IMR-90 (cell line): ENCODE measurements around the gene PLA2G3. TPM values are rescaled to one million over a fixed set of nuclear protein-coding genes. Genes with fewer than 3 reads are reported as not detected.

Source experiments
- ATAC-seq: fragments of 200-7000 bp; cut with Tn5 transposase; 2 replicates; pipeline ENCODE4 v1.9.1; 2020; ENCODE audit warnings: low read depth, mild to moderate bottlenecking, moderate library complexity
- BruUV-seq: library from RNA; stranded (reverse); fragments of 400-500 nt; replicated peaks from 2 replicates; lab custom pipeline; 2021; lab: Mats Ljungman, UMichigan
- CTCF ChIA-PET: fragments of 300-600 bp; formaldehyde crosslinking; extraction: SDS; loops from one replicate; lab custom pipeline; 2021; ENCODE audit warnings: antibody characterized with exemption; lab: Yijun Ruan, JAX
- POLR2A ChIA-PET: fragments of 300-600 bp; sonication (Branson Sonifier 250); formaldehyde crosslinking; loops from one replicate; lab custom pipeline; 2022; ENCODE audit warnings: antibody characterized with exemption; ENCODE audit not compliant: unreplicated experiment; lab: Charles Lee
- DNase-seq: peaks from one replicate; pipeline ENCODE4 v3.0.0; 2013
- H2AFZ ChIP-seq: replicated peaks from 2 replicates; pipeline ENCODE3; 2013; ENCODE audit warnings: low read length, mild to moderate bottlenecking; ENCODE audit not compliant: poor library complexity
- H2AK5ac ChIP-seq: 2 replicates; pipeline ENCODE4 v1.6.1; 2013; ENCODE audit warnings: low read depth, low read length, inconsistent platforms
- H2AK9ac ChIP-seq: replicated peaks from 2 replicates; pipeline ENCODE3; 2013; ENCODE audit warnings: mild to moderate bottlenecking, low read depth, low read length, moderate library complexity; ENCODE audit not compliant: poor library complexity
- H2BK120ac ChIP-seq: 2 replicates; pipeline ENCODE4 v1.6.1; 2013; ENCODE audit warnings: low read depth, low read length, inconsistent platforms
- H2BK15ac ChIP-seq: 3 replicates; pipeline ENCODE4 v1.6.1; 2013; ENCODE audit warnings: low read depth, low read length, inconsistent platforms
- H2BK20ac ChIP-seq: 2 replicates; pipeline ENCODE4 v1.6.1; 2013; ENCODE audit warnings: low read depth, mild to moderate bottlenecking, inconsistent platforms, low read length, moderate library complexity
- H2BK5ac ChIP-seq: 2 replicates; pipeline ENCODE4 v1.6.1; 2013; ENCODE audit warnings: mild to moderate bottlenecking, low read depth, low read length, inconsistent platforms; ENCODE audit not compliant: poor library complexity, severe bottlenecking
- H3K14ac ChIP-seq: replicated peaks from 2 replicates; pipeline ENCODE4 v1.6.1; 2013; ENCODE audit warnings: low read depth, low read length, inconsistent platforms
- H3K18ac ChIP-seq: 2 replicates; pipeline ENCODE4 v1.6.1; 2013; ENCODE audit warnings: low read depth, low read length, control low read depth
- H3K23ac ChIP-seq: 2 replicates; pipeline ENCODE4 v1.6.1; 2013; ENCODE audit warnings: low read depth, low read length, inconsistent platforms
- H3K27ac ChIP-seq: 2 replicates; pipeline ENCODE4 v1.5.1; 2013; ENCODE audit warnings: mild to moderate bottlenecking, control low read depth, low read length; ENCODE audit not compliant: insufficient read depth
- H3K27me3 ChIP-seq: 2 replicates; pipeline ENCODE4 v1.6.1; 2013; ENCODE audit warnings: low read length; ENCODE audit not compliant: control insufficient read depth, insufficient read depth
- H3K36me3 ChIP-seq: 2 replicates; pipeline ENCODE4 v1.6.1; 2013; ENCODE audit warnings: low read length, mixed read lengths; ENCODE audit not compliant: control insufficient read depth, insufficient read depth
- H3K4ac ChIP-seq: 2 replicates; pipeline ENCODE4 v1.6.1; 2013; ENCODE audit warnings: low read depth, low read length, inconsistent platforms
- H3K4me1 ChIP-seq: 2 replicates; pipeline ENCODE4 v1.6.1; 2013; ENCODE audit warnings: low read length, mixed read lengths; ENCODE audit not compliant: control insufficient read depth, insufficient read depth
- H3K4me2 ChIP-seq: 2 replicates; pipeline ENCODE4 v1.6.1; 2013; ENCODE audit warnings: low read depth, mild to moderate bottlenecking, control low read depth, low read length, moderate library complexity
- H3K4me3 ChIP-seq: 2 replicates; pipeline ENCODE4 v1.5.1; 2013; ENCODE audit warnings: low read depth, mild to moderate bottlenecking, control low read depth, low read length, moderate library complexity; ENCODE audit not compliant: insufficient read depth
- H3K56ac ChIP-seq: 2 replicates; pipeline ENCODE4 v1.6.1; 2013; ENCODE audit warnings: low read length, inconsistent platforms; ENCODE audit not compliant: insufficient read depth; ENCODE audit errors: extremely low read depth
- H3K79me1 ChIP-seq, 2 experiments: 2 replicates each; pipeline ENCODE4 v1.6.1; 2013; ENCODE audit warnings: low read length in 2 of 2, inconsistent platforms in 1 of 2, low read depth in 1 of 2
- H3K9ac ChIP-seq: 2 replicates; pipeline ENCODE4 v1.6.1; 2013; ENCODE audit warnings: low read depth, low read length, control low read depth
- H3K9me1 ChIP-seq: 2 replicates; pipeline ENCODE4 v1.6.1; 2013; ENCODE audit warnings: low read length, inconsistent platforms; ENCODE audit not compliant: insufficient read depth
- H3K9me3 ChIP-seq: 2 replicates; pipeline ENCODE4 v1.6.1; 2013; ENCODE audit warnings: low read length; ENCODE audit not compliant: control insufficient read depth, insufficient read depth
- H4K20me1 ChIP-seq: 2 replicates; pipeline ENCODE4 v1.6.1; 2013; ENCODE audit warnings: low read length, inconsistent platforms; ENCODE audit not compliant: insufficient read depth
- H4K5ac ChIP-seq: 2 replicates; pipeline ENCODE4 v1.6.1; 2013; ENCODE audit warnings: mild to moderate bottlenecking, low read depth, low read length, control low read depth
- H4K8ac ChIP-seq, 2 experiments: 2 replicates each; pipeline ENCODE4 v1.6.1; 2013; ENCODE audit warnings: low read depth in 2 of 2, low read length in 2 of 2, control low read depth in 1 of 2, inconsistent platforms in 1 of 2
- H4K91ac ChIP-seq: 2 replicates; pipeline ENCODE4 v1.6.1; 2013; ENCODE audit warnings: low read depth, low read length, inconsistent platforms; ENCODE audit not compliant: insufficient read depth
- MXI1 ChIP-seq: IDR thresholded peaks from 2 replicates; pipeline ENCODE4 v1.6.1; 2012; ENCODE audit warnings: low read depth, mild to moderate bottlenecking, low read length, moderate library complexity, borderline replicate concordance
- WGBS, 2 experiments: methylation state at CpG; one replicate each; pipeline versions ENCODE4 v1.1.5 to v1.1.7; 2013; ENCODE audit warnings: missing lambda C conversion rate in 2 of 2; ENCODE audit not compliant: insufficient read length in 1 of 2; ENCODE audit errors: extremely low coverage in 2 of 2; 5-methylcytosine and 5-hydroxymethylcytosine counted together
- dilution Hi-C: fragments of 300-500 bp; cut with HindIII; formaldehyde crosslinking; loops from one replicate; pipeline ENCODE4 v1.14.3; 2018; ENCODE audit warnings: low sequenced_read_pairs; ENCODE audit not compliant: unreplicated experiment
- in situ Hi-C: fragments of 300-500 bp; cut with MboI; formaldehyde crosslinking; loops from 3 replicates; pipeline ENCODE4 v1.14.3; 2019; ENCODE audit warnings: low sequenced_read_pairs, inconsistent platforms, mixed read lengths
- intact Hi-C: fragments of 100-400 bp; cut with micrococcal nuclease; formaldehyde crosslinking; loops from 2 replicates; pipeline ENCODE4 v1.10.0; 2022
- polyA plus RNA-seq, 3 experiments: library from polyadenylated mRNA; depleted of rRNA; stranded (reverse); fragments of >200 nt; gene quantifications; 2 replicates each; pipeline ENCODE4 v1.2.3, GENCODE V29; 2012; ENCODE audit warnings: low replicate concordance in 1 of 3
- total RNA-seq: library from RNA; depleted of rRNA; stranded (reverse); fragments of >200 nt; gene quantifications from 2 replicates; pipeline ENCODE4 v1.2.3, GENCODE V29; 2012
- TF ChIP-seq, protein P1 (sequence below): conservative IDR thresholded peaks from 2 replicates; pipeline ENCODE4 v1.5.1; 2012; ENCODE audit warnings: mild to moderate bottlenecking, low read depth, low read length, improper control_type of control experiment

Gene PLA2G3
- total and polyA plus RNA-seq, 2 of the 4 experiments (the other 2 are of a cell fraction): under 0.01 to 0.12 TPM

- no TSS peak for BruUV-seq
- H3K27me3 ChIP-seq: no peaks in the 10 kb centered on the region
- H3K4me2 ChIP-seq: no peak overlapping the region
- no peak overlapping the region for H2AFZ ChIP-seq
- peaks cover 18 to 68% of the 10 kb centered on the region in 2 experiments for H3K79me1 ChIP-seq
- H2AK5ac ChIP-seq: no peak overlapping the region
- no peak for ATAC-seq
- H3K27ac ChIP-seq: no peak overlapping the region
- no peak overlapping the region for H4K5ac ChIP-seq
- H3K23ac ChIP-seq: no peak overlapping the region
- H3K4me3 ChIP-seq: no peak overlapping the region
- H4K91ac ChIP-seq: no peak overlapping the region
- peaks cover 8% of the 10 kb centered on the region for H3K4me1 ChIP-seq
- H3K9ac ChIP-seq: no peak overlapping the region
- no peak overlapping the region for H3K4ac ChIP-seq
- peaks cover 17% of the 10 kb centered on the region; the same call in 1 of the 2 replicates for H4K20me1 ChIP-seq
- WGBS, 2 experiments: 95% methylated on average over 11 of the region's 30 CpGs; no CpG with 5 or more reads in 1 of the 2 experiments
- no peak for DNase-seq
- dilution Hi-C loops (no loop called here), intact Hi-C loops (no loop called here), in situ Hi-C loops (no loop called here)
- H2BK15ac ChIP-seq: no peak overlapping the region
- H2AK9ac ChIP-seq: no peak overlapping the region
- no peak overlapping the region for H2BK20ac ChIP-seq
- POLR2A ChIA-PET: no interaction called here
- H3K9me3 ChIP-seq: no peaks in the 10 kb centered on the region
- TF ChIP-seq, protein P1, sequence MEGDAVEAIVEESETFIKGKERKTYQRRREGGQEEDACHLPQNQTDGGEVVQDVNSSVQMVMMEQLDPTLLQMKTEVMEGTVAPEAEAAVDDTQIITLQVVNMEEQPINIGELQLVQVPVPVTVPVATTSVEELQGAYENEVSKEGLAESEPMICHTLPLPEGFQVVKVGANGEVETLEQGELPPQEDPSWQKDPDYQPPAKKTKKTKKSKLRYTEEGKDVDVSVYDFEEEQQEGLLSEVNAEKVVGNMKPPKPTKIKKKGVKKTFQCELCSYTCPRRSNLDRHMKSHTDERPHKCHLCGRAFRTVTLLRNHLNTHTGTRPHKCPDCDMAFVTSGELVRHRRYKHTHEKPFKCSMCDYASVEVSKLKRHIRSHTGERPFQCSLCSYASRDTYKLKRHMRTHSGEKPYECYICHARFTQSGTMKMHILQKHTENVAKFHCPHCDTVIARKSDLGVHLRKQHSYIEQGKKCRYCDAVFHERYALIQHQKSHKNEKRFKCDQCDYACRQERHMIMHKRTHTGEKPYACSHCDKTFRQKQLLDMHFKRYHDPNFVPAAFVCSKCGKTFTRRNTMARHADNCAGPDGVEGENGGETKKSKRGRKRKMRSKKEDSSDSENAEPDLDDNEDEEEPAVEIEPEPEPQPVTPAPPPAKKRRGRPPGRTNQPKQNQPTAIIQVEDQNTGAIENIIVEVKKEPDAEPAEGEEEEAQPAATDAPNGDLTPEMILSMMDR: no peak
- TF ChIP-seq MXI1: no peak
- H3K9me1 ChIP-seq: peaks cover 23% of the 10 kb centered on the region
- H3K56ac ChIP-seq: no peak overlapping the region
- H2BK120ac ChIP-seq: no peak overlapping the region
- no peak overlapping the region for H3K14ac ChIP-seq
- H2BK5ac ChIP-seq: no peak overlapping the region
- H3K18ac ChIP-seq: no peak overlapping the region
- no peak overlapping the region for H4K8ac ChIP-seq
- CTCF ChIA-PET: no interaction called here
- peaks cover 25% of the 10 kb centered on the region for H3K36me3 ChIP-seq
Observed at GRCh38 chr22:31184015-31184414, 43.7 kb upstream of the PLA2G3 start.
